Esophagus squamous epithelium (tissue), 4 donors: ENCODE data around the gene ZNF710.

Source experiments
- CTCF ChIP-seq, 6 experiments: fragments of 450-650 bp in 4 of 6; fragments of 200-600 bp in 2 of 6; sonication (generic) in 2 of 6; IDR thresholded peaks; one replicate each; pipeline ENCODE4 v1.5.1; 2016 to 2019; ENCODE audit warnings: antibody characterized with exemption in 6 of 6, mild to moderate bottlenecking in 4 of 6, moderate library complexity in 4 of 6
- POLR2A ChIP-seq, 4 donors: fragments of 450-650 bp; IDR thresholded peaks; one replicate each; pipeline ENCODE4 v1.6.1; 2017; ENCODE audit warnings: antibody characterized with exemption in 4 of 4, mild to moderate bottlenecking in 4 of 4, moderate library complexity in 3 of 4

GRCh38 chr15:90003736-90004135, 2.6 kb downstream of the ZNF710 start:
- no peak for TF ChIP-seq POLR2A (IDR thresholded peaks at IDR 0.05)
- TF ChIP-seq CTCF (IDR thresholded peaks at IDR 0.05) = no peak
